GM12865 (cell line): ENCODE results near the gene KANSL1.

Experiments used
- DNase-seq: peaks from one replicate; pipeline ENCODE4 v3.0.0; 2010; ENCODE audit warnings: low read depth
- H3K4me3 ChIP-seq: 2 replicates; pipeline ENCODE4 v1.5.1; 2011; ENCODE audit warnings: mild to moderate bottlenecking, low read depth, low read length, control low read depth
- CTCF ChIP-seq: IDR thresholded peaks from 2 replicates; pipeline ENCODE4 v1.5.1; 2011; ENCODE audit warnings: low read length, control low read depth, low read depth, inconsistent platforms; ENCODE audit not compliant: insufficient read depth; ENCODE audit errors: missing control alignments

KANSL1 gene

GRCh38 chr17:46045639-46046038 lies 147.6 kb downstream of the KANSL1 start:
- H3K4me3 ChIP-seq = no peak overlapping the region
- no peak for TF ChIP-seq CTCF
- DNase-seq = no peak

DNA sequence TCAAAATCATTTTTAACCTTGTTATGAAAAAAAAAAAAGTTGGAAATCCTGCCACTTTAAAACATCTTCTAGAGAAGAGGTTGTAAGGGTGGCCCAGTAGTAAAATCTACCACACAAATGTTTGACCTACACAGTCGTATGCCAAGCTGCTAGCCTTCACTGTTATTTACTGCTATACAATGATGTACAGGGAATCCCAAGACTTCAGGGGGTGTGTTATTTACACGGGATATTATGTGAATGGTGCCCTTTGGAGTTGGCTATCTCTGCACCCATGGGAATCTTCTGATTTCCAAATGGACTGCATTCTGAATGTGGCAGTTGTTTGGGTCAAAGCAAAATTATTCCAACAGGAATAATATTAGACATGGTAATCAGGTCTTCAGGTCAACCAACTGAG lies 148.2 kb downstream of the KANSL1 start:
- TF ChIP-seq CTCF = no peak
- DNase-seq = no peak
- no peak overlapping the region for H3K4me3 ChIP-seq

GRCh38 chr17:46044286-46044928 lies 148.8 kb downstream of the KANSL1 start:
- TF ChIP-seq CTCF = peak; percentile 72
- H3K4me3 ChIP-seq = no peak overlapping the region
- DNase-seq = peak; percentile 79

- TF ChIP-seq CTCF = no peak
- no peak for DNase-seq
- no peak overlapping the region for H3K4me3 ChIP-seq
Observed at GRCh38 chr17:46043606-46044005, 149.6 kb downstream of the KANSL1 start.

- no peak for DNase-seq
- TF ChIP-seq CTCF = no peak
- no peak overlapping the region for H3K4me3 ChIP-seq
Observed at GRCh38 chr17:46042925-46043324, 150.3 kb downstream of the KANSL1 start.

DNA sequence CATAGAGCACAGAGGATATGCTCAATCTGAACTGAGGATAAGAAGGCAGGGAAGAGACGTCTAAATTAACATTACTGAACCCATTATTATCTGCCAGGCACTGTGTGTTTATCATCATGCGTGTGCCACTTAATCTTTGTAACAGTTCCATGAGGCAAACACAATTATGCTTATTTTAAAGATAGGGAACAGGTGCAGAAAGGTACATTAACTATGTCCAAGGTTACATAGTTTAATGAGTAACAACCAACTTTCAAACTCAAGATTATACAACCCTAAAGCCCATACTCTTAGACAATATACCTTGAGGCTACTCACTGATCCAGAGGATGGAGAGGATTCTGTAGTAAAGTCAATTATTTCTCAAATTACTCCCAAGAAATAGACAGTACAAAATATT lies 151.0 kb downstream of the KANSL1 start:
- H3K4me3 ChIP-seq = no peak overlapping the region
- no peak for DNase-seq
- no peak for TF ChIP-seq CTCF

DNA sequence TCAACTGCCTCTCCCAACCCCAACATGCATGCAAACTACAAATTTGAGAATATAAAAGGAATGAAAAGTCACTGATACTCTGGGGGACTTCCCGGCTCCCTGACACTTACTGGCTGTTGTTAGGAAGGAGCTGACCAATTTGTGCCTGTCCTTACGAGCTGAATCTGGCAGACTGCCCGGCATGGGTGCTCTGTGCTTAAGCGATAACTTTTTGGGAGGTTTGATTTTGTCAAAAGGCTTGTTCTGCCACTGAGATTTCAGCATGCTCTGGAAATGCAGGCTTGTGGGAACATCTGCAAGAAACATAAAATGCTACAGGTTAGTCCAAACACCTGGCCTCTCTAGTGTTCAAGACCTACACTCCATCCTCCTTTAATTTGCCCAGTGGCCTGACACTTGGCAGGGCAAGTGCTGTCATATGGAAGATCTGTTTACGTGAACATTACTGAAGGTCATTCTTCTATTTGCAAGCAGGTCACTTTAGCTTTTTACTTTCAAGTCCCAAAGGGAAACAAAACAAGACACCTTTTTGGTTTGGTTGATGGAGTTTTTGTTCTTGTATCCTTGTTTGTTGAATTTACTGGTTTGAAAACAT lies 153.5 kb downstream of the KANSL1 start:
- TF ChIP-seq CTCF = no peak
- no peak for DNase-seq
- no peak overlapping the region for H3K4me3 ChIP-seq
